PC-9 (cell line): ENCODE results near the gene SOCS2.

Source experiments
- EZH2 ChIP-seq: fragments of 200-600 bp; sonication (generic); IDR thresholded peaks from 2 replicates; pipeline ENCODE4 v1.8.0; 2017; ENCODE audit warnings: antibody characterized with exemption, low read depth
- TF ChIP-seq, protein P1 (sequence below): fragments of 200-600 bp; sonication (generic); conservative IDR thresholded peaks from 2 replicates; pipeline ENCODE4 v1.6.1; 2017; ENCODE audit warnings: mixed run types, antibody characterized with exemption, mild to moderate bottlenecking, moderate library complexity

DNA sequence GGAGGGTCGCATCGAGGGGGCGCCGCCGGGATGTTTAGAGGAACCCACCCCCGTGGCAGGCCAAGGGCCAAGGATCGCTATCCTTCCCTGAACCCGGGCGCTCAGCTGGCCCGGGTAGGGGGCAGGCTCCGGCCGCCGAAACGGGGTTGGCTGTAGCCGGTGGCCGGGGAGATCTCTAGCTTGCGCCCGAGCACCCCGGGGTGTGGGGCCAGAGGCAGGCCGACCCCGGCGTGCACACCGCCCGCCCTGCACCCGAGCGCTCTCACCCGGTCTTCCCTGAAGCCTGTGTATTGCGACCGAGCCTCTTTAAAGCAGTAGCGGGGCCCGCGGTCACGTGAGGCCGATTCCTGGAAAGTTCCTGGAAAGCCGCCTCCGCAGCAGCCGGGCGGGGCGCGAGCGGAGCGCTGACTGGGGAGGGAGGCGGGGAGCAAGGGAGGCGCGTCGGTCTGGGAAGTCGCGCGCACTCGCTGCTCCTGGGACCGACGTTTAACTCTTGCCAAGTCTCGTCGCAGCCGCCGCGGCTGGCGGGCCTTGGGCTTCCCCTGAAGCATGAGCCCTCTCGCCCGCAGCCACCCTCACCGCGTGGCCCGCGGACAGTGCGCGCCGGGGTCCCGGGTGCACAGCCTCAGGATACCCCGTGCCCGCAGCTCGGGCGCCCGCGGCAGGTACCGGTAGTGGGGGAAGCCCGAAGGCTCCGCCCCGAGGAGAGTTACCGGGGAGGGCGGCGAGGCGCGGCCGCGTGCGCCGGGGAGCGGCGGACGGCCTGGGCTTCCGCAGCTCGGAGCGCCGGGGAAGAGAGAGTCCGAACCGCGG lies 1.7 kb upstream of the SOCS2 start:
- TF ChIP-seq EZH2: no peak
- TF ChIP-seq, protein P1, sequence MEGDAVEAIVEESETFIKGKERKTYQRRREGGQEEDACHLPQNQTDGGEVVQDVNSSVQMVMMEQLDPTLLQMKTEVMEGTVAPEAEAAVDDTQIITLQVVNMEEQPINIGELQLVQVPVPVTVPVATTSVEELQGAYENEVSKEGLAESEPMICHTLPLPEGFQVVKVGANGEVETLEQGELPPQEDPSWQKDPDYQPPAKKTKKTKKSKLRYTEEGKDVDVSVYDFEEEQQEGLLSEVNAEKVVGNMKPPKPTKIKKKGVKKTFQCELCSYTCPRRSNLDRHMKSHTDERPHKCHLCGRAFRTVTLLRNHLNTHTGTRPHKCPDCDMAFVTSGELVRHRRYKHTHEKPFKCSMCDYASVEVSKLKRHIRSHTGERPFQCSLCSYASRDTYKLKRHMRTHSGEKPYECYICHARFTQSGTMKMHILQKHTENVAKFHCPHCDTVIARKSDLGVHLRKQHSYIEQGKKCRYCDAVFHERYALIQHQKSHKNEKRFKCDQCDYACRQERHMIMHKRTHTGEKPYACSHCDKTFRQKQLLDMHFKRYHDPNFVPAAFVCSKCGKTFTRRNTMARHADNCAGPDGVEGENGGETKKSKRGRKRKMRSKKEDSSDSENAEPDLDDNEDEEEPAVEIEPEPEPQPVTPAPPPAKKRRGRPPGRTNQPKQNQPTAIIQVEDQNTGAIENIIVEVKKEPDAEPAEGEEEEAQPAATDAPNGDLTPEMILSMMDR: no peak; the same call in 1 of the 2 replicates
